ENCODE data around the gene KIAA1217. TPM values are rescaled to one million over a fixed set of nuclear protein-coding genes. Genes with fewer than 3 reads are reported as not detected.

The KIAA1217 gene
- total and polyA plus RNA-seq, 9 of the 15 experiments (the other 6 are each of a cell fraction or from before 2014, with no cell fraction given) = 0.04 TPM; not detected in 8

DNA sequence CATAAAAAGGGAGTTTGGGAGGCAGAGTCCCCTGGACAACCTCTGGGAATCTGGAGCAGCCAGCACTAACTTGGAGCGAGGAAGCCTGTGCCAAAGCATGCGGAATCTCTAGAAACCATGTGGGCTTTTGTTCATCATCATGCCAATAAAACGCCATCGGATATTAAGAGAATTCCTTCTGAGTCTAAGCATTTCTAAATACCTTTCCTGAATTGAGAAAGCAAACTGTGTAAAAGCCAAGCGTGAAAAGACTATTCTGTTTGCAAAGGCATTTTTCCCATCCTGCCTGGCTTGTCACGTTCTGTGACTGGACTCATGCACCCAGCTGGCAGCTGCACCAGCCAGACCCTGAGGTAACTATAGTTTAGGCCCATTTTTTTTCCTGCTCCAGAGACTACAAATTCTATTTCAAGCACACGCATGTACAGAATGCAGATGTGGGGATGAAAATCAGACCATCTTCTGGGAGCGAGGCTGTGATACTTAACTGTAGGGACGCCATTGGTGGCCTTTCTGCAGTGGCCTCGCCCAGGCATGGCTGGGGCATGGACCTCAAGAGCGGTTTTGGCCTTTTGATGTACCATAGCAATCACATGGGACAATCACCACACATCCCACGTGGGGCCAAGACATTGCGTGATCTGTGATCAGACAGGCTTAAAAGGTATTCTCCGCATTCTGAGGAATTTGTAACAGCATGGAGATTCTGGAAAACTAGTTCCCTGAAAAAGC, 218.9 kb downstream of the KIAA1217 start (continued):
- TF ChIP-seq NFIX (CRISPR knock-in tag; IDR thresholded peaks at IDR 0.05; ENCODE audit: low read depth) = no peak
- TF ChIP-seq ZNF408 (CRISPR knock-in tag; IDR thresholded peaks at IDR 0.05; ENCODE audit: low read depth) = no peak
- no peak for TF ChIP-seq ZNF140 (CRISPR knock-in tag; IDR thresholded peaks at IDR 0.05)
- TF ChIP-seq CHD1 (IDR thresholded peaks at IDR 0.05; ENCODE audit: low read length) = no peak
- TF ChIP-seq U2AF1 (optimal IDR thresholded peaks at IDR 0.05; ENCODE audit: low read depth, low read length) = no peak
- TF ChIP-seq, protein P1, sequence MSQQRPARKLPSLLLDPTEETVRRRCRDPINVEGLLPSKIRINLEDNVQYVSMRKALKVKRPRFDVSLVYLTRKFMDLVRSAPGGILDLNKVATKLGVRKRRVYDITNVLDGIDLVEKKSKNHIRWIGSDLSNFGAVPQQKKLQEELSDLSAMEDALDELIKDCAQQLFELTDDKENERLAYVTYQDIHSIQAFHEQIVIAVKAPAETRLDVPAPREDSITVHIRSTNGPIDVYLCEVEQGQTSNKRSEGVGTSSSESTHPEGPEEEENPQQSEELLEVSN (IDR thresholded peaks at IDR 0.05; ENCODE audit: borderline replicate concordance in 1 of 2, extremely low read depth in 1 of 2, insufficient read depth in 1 of 2, insufficient read length in 1 of 2, low read depth in 1 of 2, low read length in 1 of 2, poor library complexity in 1 of 2, severe bottlenecking in 1 of 2) = no peak
- TF ChIP-seq, protein P2, sequence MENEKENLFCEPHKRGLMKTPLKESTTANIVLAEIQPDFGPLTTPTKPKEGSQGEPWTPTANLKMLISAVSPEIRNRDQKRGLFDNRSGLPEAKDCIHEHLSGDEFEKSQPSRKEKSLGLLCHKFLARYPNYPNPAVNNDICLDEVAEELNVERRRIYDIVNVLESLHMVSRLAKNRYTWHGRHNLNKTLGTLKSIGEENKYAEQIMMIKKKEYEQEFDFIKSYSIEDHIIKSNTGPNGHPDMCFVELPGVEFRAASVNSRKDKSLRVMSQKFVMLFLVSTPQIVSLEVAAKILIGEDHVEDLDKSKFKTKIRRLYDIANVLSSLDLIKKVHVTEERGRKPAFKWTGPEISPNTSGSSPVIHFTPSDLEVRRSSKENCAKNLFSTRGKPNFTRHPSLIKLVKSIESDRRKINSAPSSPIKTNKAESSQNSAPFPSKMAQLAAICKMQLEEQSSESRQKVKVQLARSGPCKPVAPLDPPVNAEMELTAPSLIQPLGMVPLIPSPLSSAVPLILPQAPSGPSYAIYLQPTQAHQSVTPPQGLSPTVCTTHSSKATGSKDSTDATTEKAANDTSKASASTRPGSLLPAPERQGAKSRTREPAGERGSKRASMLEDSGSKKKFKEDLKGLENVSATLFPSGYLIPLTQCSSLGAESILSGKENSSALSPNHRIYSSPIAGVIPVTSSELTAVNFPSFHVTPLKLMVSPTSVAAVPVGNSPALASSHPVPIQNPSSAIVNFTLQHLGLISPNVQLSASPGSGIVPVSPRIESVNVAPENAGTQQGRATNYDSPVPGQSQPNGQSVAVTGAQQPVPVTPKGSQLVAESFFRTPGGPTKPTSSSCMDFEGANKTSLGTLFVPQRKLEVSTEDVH (IDR thresholded peaks at IDR 0.05; ENCODE audit: low read depth, partially characterized antibody) = no peak
- no peak for TF ChIP-seq MEIS2 (IDR thresholded peaks at IDR 0.05; ENCODE audit: partially characterized antibody)
- no peak for TF ChIP-seq GABPB1 (CRISPR knock-in tag; IDR thresholded peaks at IDR 0.05)
- no peak for TF ChIP-seq ZNF668 (CRISPR knock-in tag; IDR thresholded peaks at IDR 0.05)
